ENCODE results near the gene PTGER1. TPM values are rescaled to one million over a fixed set of nuclear protein-coding genes. Genes with fewer than 3 reads are reported as not detected.

The PTGER1 gene
- total RNA-seq, 4 donors from 2014 or later: 0.31 to 1.3 (median 0.38) TPM; not detected in 1

DNA sequence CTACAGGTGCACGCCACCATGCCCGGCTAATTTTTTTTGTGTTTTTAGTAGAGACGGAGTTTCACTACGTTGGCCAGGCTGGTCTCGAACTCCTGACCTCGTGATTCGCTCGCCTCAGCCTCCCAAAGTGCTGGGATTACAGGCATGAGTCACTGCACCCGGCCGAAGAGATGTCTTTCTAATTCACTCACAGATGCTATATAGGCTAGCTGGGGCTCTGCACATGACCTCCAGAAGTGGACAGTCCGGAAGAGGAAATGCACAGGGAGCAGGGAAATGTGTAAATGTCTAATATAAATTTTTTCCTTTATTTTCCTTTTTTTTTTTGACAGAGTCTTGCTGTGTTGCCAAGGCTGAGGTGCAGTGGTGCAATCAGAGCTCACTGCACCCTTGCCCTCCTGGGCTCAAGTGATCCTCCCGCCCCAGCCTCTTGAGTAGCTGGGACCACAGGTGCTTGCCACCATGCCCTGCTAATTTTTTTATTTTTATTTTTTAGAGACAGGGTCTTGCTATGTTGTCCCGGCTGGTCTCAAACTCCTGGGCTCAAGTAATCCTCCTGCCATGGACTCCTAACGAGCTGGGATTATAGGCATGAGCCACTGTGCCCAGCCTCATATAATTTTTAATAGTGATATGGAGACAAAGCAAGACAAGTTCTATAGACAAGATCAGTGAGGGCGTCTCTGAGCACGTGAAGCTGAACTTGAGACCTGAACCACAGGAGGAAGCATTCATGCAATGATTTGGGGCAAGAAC lies 12.4 kb upstream of the PTGER1 start:
- TF ChIP-seq, protein P1, sequence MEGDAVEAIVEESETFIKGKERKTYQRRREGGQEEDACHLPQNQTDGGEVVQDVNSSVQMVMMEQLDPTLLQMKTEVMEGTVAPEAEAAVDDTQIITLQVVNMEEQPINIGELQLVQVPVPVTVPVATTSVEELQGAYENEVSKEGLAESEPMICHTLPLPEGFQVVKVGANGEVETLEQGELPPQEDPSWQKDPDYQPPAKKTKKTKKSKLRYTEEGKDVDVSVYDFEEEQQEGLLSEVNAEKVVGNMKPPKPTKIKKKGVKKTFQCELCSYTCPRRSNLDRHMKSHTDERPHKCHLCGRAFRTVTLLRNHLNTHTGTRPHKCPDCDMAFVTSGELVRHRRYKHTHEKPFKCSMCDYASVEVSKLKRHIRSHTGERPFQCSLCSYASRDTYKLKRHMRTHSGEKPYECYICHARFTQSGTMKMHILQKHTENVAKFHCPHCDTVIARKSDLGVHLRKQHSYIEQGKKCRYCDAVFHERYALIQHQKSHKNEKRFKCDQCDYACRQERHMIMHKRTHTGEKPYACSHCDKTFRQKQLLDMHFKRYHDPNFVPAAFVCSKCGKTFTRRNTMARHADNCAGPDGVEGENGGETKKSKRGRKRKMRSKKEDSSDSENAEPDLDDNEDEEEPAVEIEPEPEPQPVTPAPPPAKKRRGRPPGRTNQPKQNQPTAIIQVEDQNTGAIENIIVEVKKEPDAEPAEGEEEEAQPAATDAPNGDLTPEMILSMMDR (IDR thresholded peaks at IDR 0.05): no peak
- no peak for TF ChIP-seq POLR2A (IDR thresholded peaks at IDR 0.05)
- no peaks in the 10 kb centered on the region for H3K27me3 ChIP-seq
- H3K9me3 ChIP-seq: no peaks in the 10 kb centered on the region
- peaks cover 0 to 3% (median 0%) of the 10 kb centered on the region in 3 donors for H3K4me1 ChIP-seq
- no peak for DNase-seq
- H3K4me3 ChIP-seq: no peak overlapping the region
- WGBS, 2 donors: 86 to 87% methylated on average over 15 to 16 of the region's 16 CpGs
- intact Hi-C loops (cut with DNase I): no loop called here
- no peak overlapping the region for H3K27ac ChIP-seq
- peaks cover 13 to 97% (median 33%) of the 10 kb centered on the region in 3 donors for H3K36me3 ChIP-seq

DNA sequence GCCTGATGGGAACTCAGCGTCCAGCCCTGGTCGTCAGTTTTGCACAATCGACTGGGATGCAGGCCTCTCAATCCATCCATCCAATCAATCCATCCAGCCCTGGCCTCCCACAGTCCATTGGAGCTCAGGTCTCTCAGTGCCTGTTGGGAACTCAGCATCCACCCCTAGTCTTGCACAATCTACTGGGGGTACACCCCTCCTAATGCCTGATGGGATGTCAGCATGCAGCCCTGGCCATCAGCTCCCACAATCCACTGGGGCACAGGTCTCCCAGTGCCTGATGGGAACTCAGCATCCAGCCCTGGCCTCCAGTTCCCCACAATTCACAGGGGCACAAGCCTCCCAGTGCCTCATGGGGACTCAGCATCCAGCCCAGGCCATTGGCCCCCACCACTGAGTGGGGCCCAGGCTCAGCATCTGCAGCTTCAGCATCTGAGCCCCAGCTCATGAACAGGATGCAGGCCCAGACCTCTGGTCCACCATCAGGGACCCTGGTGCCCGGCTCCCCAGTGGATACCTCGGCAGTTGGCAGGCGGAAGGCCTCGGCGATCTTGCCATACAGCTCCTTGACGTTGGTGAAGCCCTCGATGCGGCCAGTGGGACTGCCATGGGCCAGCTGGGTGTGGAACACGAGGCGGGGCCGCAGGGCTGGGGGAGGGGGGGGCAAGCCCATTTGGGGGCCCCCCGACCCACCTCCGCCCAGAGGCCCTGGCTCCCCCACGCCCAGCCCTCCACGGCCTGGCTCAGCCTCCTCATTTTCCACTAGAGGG lies 7.2 kb upstream of the PTGER1 start:
- H3K4me1 ChIP-seq: peaks cover 2 to 26% (median 9%) of the 10 kb centered on the region in 3 donors
- intact Hi-C loops (cut with DNase I): no loop called here
- WGBS, 2 donors: 76% methylated on average over 3 of the region's 18 CpGs; no CpG with 5 or more reads in 1 of the 2 donors
- H3K27ac ChIP-seq: no peak overlapping the region
- DNase-seq: no peak
- peaks cover 6 to 97% (median 33%) of the 10 kb centered on the region in 3 donors for H3K36me3 ChIP-seq
- TF ChIP-seq POLR2A (IDR thresholded peaks at IDR 0.05): no peak
- TF ChIP-seq, protein P1 (IDR thresholded peaks at IDR 0.05): no peak
- H3K27me3 ChIP-seq: no peaks in the 10 kb centered on the region
- no peak overlapping the region for H3K4me3 ChIP-seq
- H3K9me3 ChIP-seq: no peaks in the 10 kb centered on the region

- peaks cover 6 to 88% (median 33%) of the 10 kb centered on the region in 3 donors for H3K36me3 ChIP-seq
- H3K4me1 ChIP-seq: peaks cover 13 to 42% (median 18%) of the 10 kb centered on the region in 3 donors
- H3K27ac ChIP-seq: no peak overlapping the region
- WGBS, 2 donors: 78 to 82% methylated on average over 3 to 5 of the region's 5 CpGs
- H3K9me3 ChIP-seq: no peaks in the 10 kb centered on the region
- TF ChIP-seq, protein P1 (IDR thresholded peaks at IDR 0.05): no peak
- TF ChIP-seq POLR2A (IDR thresholded peaks at IDR 0.05): no peak
- intact Hi-C loops (cut with DNase I): no loop called here
- H3K27me3 ChIP-seq: peaks cover 0 to under 1% (median 0%) of the 10 kb centered on the region in 4 donors
- no peak overlapping the region for H3K4me3 ChIP-seq
- DNase-seq: no peak
Observed at GRCh38 chr19:14480700-14481079, 5.5 kb upstream of the PTGER1 start.

GRCh38 chr19:14479975-14480699 lies 5.0 kb upstream of the PTGER1 start:
- H3K4me1 ChIP-seq: peaks cover 19 to 48% (median 24%) of the 10 kb centered on the region in 3 donors
- intact Hi-C loops (cut with DNase I): no loop called here
- H3K36me3 ChIP-seq: peaks cover 6 to 82% (median 33%) of the 10 kb centered on the region in 3 donors
- H3K27ac ChIP-seq: peak overlapping the region in 1 of 4 donors; percentile 21
- H3K9me3 ChIP-seq: no peaks in the 10 kb centered on the region
- peaks cover 0 to 7% (median 0%) of the 10 kb centered on the region in 4 donors for H3K27me3 ChIP-seq
- no peak for TF ChIP-seq POLR2A (IDR thresholded peaks at IDR 0.05)
- TF ChIP-seq, protein P1 (IDR thresholded peaks at IDR 0.05): peak; percentile 64 to 85 (median 72)
- WGBS, 2 donors: 95 to 100% methylated on average over 1 to 10 of the region's 43 CpGs
- no peak for DNase-seq
- H3K4me3 ChIP-seq: no peak overlapping the region
